ENCODE results near the gene KDM4B. TPM values are rescaled to one million over a fixed set of nuclear protein-coding genes. Genes with fewer than 3 reads are reported as not detected.

KDM4B gene
- total RNA-seq, 4 donors from 2014 or later, result 26.6 to 84.2 (median 39.9) TPM

GRCh38 chr19:5141850-5142724 is 173.2 kb downstream of the KDM4B start:
- intact Hi-C loops (cut with DNase I; ENCODE audit: low total_unique reads) (no loop called here), in situ Hi-C loops (cut with MboI; ENCODE audit: low pct_ligation_motif_present in 1 of 4, low pct_unique_long_range_greater_than_20kb in 1 of 4, low sequenced_read_pairs in 3 of 4) (no loop called here)
- H3K4me1 ChIP-seq, result no peaks in the 10 kb centered on the region
- peaks cover 0 to 34% (median 7%) of the 10 kb centered on the region in 4 donors for H3K36me3 ChIP-seq
- no peaks in the 10 kb centered on the region for H3K9me3 ChIP-seq
- H3K27me3 ChIP-seq, result no peaks in the 10 kb centered on the region
- whole genome bisulfite sequencing, 2 donors (ENCODE audit: low coverage in 1 of 2), result 93% methylated on average over 29 of the region's 36 CpGs; no CpG with 5 or more reads in 1 of the 2 donors
- H3K4me3 ChIP-seq, result no peak overlapping the region
- H3K27ac ChIP-seq, result no peak overlapping the region
- TF ChIP-seq EP300 (IDR thresholded peaks at IDR 0.05; ENCODE audit: low read depth) (no peak), CTCF (IDR thresholded peaks at IDR 0.05) (no peak), POLR2AphosphoS5 (IDR thresholded peaks at IDR 0.05) (no peak), POLR2A (IDR thresholded peaks at IDR 0.05) (no peak)
- DNase-seq, result no peak

- H3K4me3 ChIP-seq, result no peak overlapping the region
- no peaks in the 10 kb centered on the region for H3K27me3 ChIP-seq
- H3K9me3 ChIP-seq, result no peaks in the 10 kb centered on the region
- peaks cover 0 to 31% (median 5%) of the 10 kb centered on the region in 4 donors for H3K36me3 ChIP-seq
- H3K27ac ChIP-seq, result no peak overlapping the region
- TF ChIP-seq CTCF (IDR thresholded peaks at IDR 0.05) (no peak), POLR2AphosphoS5 (IDR thresholded peaks at IDR 0.05) (no peak), EP300 (IDR thresholded peaks at IDR 0.05; ENCODE audit: low read depth) (no peak), POLR2A (IDR thresholded peaks at IDR 0.05) (no peak)
- DNase-seq, result no peak
- 94% methylated on average over 22 of the region's 22 CpGs; no CpG with 5 or more reads in 1 of the 2 donors for WGBS, 2 donors (ENCODE audit: low coverage in 1 of 2)
- intact Hi-C loops (cut with DNase I; ENCODE audit: low total_unique reads) (no loop called here), in situ Hi-C loops (cut with MboI; ENCODE audit: low pct_ligation_motif_present in 1 of 4, low pct_unique_long_range_greater_than_20kb in 1 of 4, low sequenced_read_pairs in 3 of 4) (no loop called here)
- H3K4me1 ChIP-seq, result no peaks in the 10 kb centered on the region
These were observed 173.8 kb downstream of the KDM4B start for GRCh38 chr19:5142725-5143097.

- WGBS, 2 donors (ENCODE audit: low coverage in 1 of 2), result 94% methylated on average over 51 of the region's 51 CpGs; no CpG with 5 or more reads in 1 of the 2 donors
- Histone ChIP-seq H3K9me3 (no peaks in the 10 kb centered on the region), H3K27ac (no peak overlapping the region), H3K4me3 (no peak overlapping the region), H3K36me3 (peaks cover 0 to 28% (median 5%) of the 10 kb centered on the region in 4 donors), H3K4me1 (no peaks in the 10 kb centered on the region), H3K27me3 (no peaks in the 10 kb centered on the region)
- no peak for DNase-seq
- TF ChIP-seq POLR2AphosphoS5 (IDR thresholded peaks at IDR 0.05) (no peak), CTCF (IDR thresholded peaks at IDR 0.05) (no peak), POLR2A (IDR thresholded peaks at IDR 0.05) (no peak), EP300 (IDR thresholded peaks at IDR 0.05; ENCODE audit: low read depth) (no peak)
- intact Hi-C loops (cut with DNase I; ENCODE audit: low total_unique reads), result no loop called here
- in situ Hi-C loops (cut with MboI; ENCODE audit: low pct_ligation_motif_present in 1 of 4, low pct_unique_long_range_greater_than_20kb in 1 of 4, low sequenced_read_pairs in 3 of 4), result no loop called here
These were observed 174.8 kb downstream of the KDM4B start for GRCh38 chr19:5143471-5144411.

All from transverse colon (tissue), 4 donors.